Uterus (tissue), 2 donors: Measurements from ENCODE around the gene FMR1NB.

ENCODE experiments used
- POLR2A ChIP-seq, 2 donors: fragments of 450-650 bp; IDR thresholded peaks; one replicate each; pipeline ENCODE4 v1.6.1; 2016; ENCODE audit warnings: antibody characterized with exemption in 2 of 2, mild to moderate bottlenecking in 1 of 2, moderate library complexity in 1 of 2
- TF ChIP-seq, protein P1 (sequence below), 4 experiments: fragments of 200-600 bp in 2 of 4; fragments of 450-650 bp in 2 of 4; sonication (generic) in 2 of 4; IDR thresholded peaks; one replicate each; pipeline ENCODE4 v1.5.1; 2016 to 2019; ENCODE audit warnings: antibody characterized with exemption in 4 of 4, mild to moderate bottlenecking in 2 of 4, moderate library complexity in 1 of 4

DNA sequence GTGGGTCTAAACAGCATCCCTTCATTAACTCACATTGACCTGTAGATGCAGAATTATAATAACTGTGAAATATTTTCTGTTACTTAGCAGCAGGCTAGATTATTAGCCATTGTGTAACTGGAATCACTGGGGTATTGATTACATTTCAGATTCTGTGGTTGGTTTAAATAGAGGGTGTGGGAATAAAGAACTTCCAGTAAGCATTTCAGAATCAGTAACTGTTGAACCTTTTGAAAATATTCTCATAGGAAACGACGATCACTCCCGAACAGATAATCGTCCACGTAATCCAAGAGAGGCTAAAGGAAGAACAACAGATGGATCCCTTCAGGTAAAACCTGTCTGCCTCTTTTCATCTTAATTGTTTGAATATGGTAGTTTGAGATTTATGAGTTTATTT is 35.9 kb upstream of the FMR1NB start:
- no peak for TF ChIP-seq POLR2A (IDR thresholded peaks at IDR 0.05)
- TF ChIP-seq, protein P1, sequence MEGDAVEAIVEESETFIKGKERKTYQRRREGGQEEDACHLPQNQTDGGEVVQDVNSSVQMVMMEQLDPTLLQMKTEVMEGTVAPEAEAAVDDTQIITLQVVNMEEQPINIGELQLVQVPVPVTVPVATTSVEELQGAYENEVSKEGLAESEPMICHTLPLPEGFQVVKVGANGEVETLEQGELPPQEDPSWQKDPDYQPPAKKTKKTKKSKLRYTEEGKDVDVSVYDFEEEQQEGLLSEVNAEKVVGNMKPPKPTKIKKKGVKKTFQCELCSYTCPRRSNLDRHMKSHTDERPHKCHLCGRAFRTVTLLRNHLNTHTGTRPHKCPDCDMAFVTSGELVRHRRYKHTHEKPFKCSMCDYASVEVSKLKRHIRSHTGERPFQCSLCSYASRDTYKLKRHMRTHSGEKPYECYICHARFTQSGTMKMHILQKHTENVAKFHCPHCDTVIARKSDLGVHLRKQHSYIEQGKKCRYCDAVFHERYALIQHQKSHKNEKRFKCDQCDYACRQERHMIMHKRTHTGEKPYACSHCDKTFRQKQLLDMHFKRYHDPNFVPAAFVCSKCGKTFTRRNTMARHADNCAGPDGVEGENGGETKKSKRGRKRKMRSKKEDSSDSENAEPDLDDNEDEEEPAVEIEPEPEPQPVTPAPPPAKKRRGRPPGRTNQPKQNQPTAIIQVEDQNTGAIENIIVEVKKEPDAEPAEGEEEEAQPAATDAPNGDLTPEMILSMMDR (IDR thresholded peaks at IDR 0.05), result no peak
